Endothelial cell of umbilical vein (primary cell): Measurements from ENCODE around the gene TREML2. TPM values are rescaled to one million over a fixed set of nuclear protein-coding genes. Genes with fewer than 3 reads are reported as not detected.

ENCODE experiments used
- BruUV-seq: library from RNA; stranded (reverse); fragments of 400-500 nt; replicated peaks from 2 replicates; lab custom pipeline; 2021; lab: Mats Ljungman, UMichigan
- CTCF ChIA-PET: fragments of 300-600, 350-600 bp; sonication (Branson Sonifier 250); formaldehyde crosslinking; loops from one replicate; lab custom pipeline; 2021; ENCODE audit warnings: antibody characterized with exemption, inconsistent platforms; lab: Charles Lee
- POLR2A ChIA-PET: fragments of 300-600, 350-600 bp; sonication (Branson Sonifier 250); formaldehyde crosslinking; loops from one replicate; lab custom pipeline; 2021; ENCODE audit warnings: antibody characterized with exemption, inconsistent platforms; lab: Charles Lee
- DNase-seq: peaks from one replicate; pipeline ENCODE4 v3.0.0-alpha.2; 2011; ENCODE audit warnings: low read depth, low spot score
- FAIRE-seq: peaks from 2 replicates; lab custom pipeline; 2011; peaks lifted over from hg19 to GRCh38; lab: Jason Lieb, UNC
- H2AFZ ChIP-seq: 2 replicates; pipeline ENCODE4 v1.6.0; 2012; ENCODE audit warnings: low read depth, low read length, control low read depth, inconsistent platforms
- H3K27ac ChIP-seq: 2 replicates; pipeline ENCODE4 v1.5.1; 2011; ENCODE audit warnings: low read depth, mild to moderate bottlenecking, control low read depth, low read length, moderate library complexity; ENCODE audit not compliant: insufficient read depth
- H3K27me3 ChIP-seq, 2 experiments: 2 replicates each; pipeline versions ENCODE4 v1.6.0 to v1.6.1; 2011; ENCODE audit warnings: low read length in 2 of 2, mixed read lengths in 1 of 2; ENCODE audit not compliant: control insufficient read depth in 2 of 2, insufficient read depth in 2 of 2
- H3K36me3 ChIP-seq, 2 experiments: 2 replicates in 1 of 2; 3 replicates in 1 of 2; pipeline ENCODE4 v1.5.1; 2011; ENCODE audit warnings: low read length in 2 of 2, mild to moderate bottlenecking in 1 of 2, moderate library complexity in 1 of 2; ENCODE audit not compliant: control insufficient read depth in 2 of 2, insufficient read depth in 2 of 2; ENCODE audit errors: extremely low read depth in 1 of 2
- H3K4me1 ChIP-seq: 3 replicates; pipeline ENCODE4 v1.5.1; 2011; ENCODE audit warnings: mild to moderate bottlenecking, low read length; ENCODE audit not compliant: control insufficient read depth, insufficient read depth; ENCODE audit errors: extremely low read depth
- H3K4me2 ChIP-seq: 2 replicates; pipeline ENCODE4 v1.6.1; 2011; ENCODE audit warnings: low read length, control low read depth, mixed read lengths; ENCODE audit not compliant: insufficient read depth
- H3K4me3 ChIP-seq, 3 experiments: fragments of 200-600 bp in 1 of 3; sonication (generic), shearing (Covaris generic) in 1 of 3; replicated peaks in 1 of 3; 2 replicates each; pipeline ENCODE4 v1.5.1; 2011 to 2016; ENCODE audit warnings: control low read depth in 3 of 3, low read length in 3 of 3, mild to moderate bottlenecking in 2 of 3, inconsistent platforms in 1 of 3, low read depth in 1 of 3, moderate library complexity in 1 of 3; ENCODE audit not compliant: insufficient read depth in 1 of 3
- H3K79me2 ChIP-seq: 2 replicates; pipeline ENCODE4 v1.6.0; 2012; ENCODE audit warnings: low read length, inconsistent platforms; ENCODE audit not compliant: control insufficient read depth, insufficient read depth
- H3K9ac ChIP-seq: replicated peaks from 2 replicates; pipeline ENCODE3; 2011; ENCODE audit warnings: low read length, control low read depth; ENCODE audit not compliant: insufficient read depth; ENCODE audit errors: extremely low read depth
- H3K9me1 ChIP-seq: replicated peaks from 3 replicates; pipeline ENCODE4 v1.6.0; 2011; ENCODE audit warnings: mild to moderate bottlenecking, low read length; ENCODE audit not compliant: control insufficient read depth, insufficient read depth; ENCODE audit errors: extremely low read depth
- H3K9me3 ChIP-seq: replicated peaks from 2 replicates; pipeline ENCODE4 v1.5.1; 2012; ENCODE audit warnings: low read length, inconsistent platforms; ENCODE audit not compliant: control insufficient read depth, insufficient read depth
- H4K20me1 ChIP-seq: replicated peaks from 2 replicates; pipeline ENCODE3; 2011; ENCODE audit warnings: mild to moderate bottlenecking, low read length; ENCODE audit not compliant: control insufficient read depth, insufficient read depth; ENCODE audit errors: extremely low read depth
- EZH2 ChIP-seq: IDR thresholded peaks from 2 replicates; pipeline ENCODE4 v1.6.1; 2012; ENCODE audit warnings: borderline replicate concordance, low read depth, mild to moderate bottlenecking, moderate library complexity, low read length, inconsistent platforms; ENCODE audit not compliant: severe bottlenecking
- FOS ChIP-seq: IDR thresholded peaks from 2 replicates; pipeline ENCODE4 v1.6.1; 2011; ENCODE audit warnings: mild to moderate bottlenecking, low read length, moderate library complexity, borderline replicate concordance; ENCODE audit not compliant: insufficient read depth
- GATA2 ChIP-seq: IDR thresholded peaks from 2 replicates; pipeline ENCODE4 v1.7.0; 2011; ENCODE audit warnings: low read depth, mild to moderate bottlenecking, moderate library complexity, mixed read lengths, low read length; ENCODE audit not compliant: insufficient read length, insufficient read depth
- MYC ChIP-seq: IDR thresholded peaks from one replicate; pipeline ENCODE4 v1.6.1; 2011; ENCODE audit warnings: mild to moderate bottlenecking, low read depth, low read length
- POLR2A ChIP-seq: IDR thresholded peaks from 2 replicates; pipeline ENCODE4 v1.6.1; 2012; ENCODE audit warnings: low read depth, mild to moderate bottlenecking, control low read depth, low read length
- dilution Hi-C: fragments of 300-500 bp; cut with MboI; formaldehyde crosslinking; loops from one replicate; pipeline ENCODE4 v1.15.0; 2019; ENCODE audit warnings: low sequenced_read_pairs; ENCODE audit not compliant: extremely low pct_ligation_motif_present
- intact Hi-C: fragments of 100-400 bp; cut with micrococcal nuclease; formaldehyde crosslinking; loops from one replicate; pipeline ENCODE4 v1.10.0; 2022
- polyA plus RNA-seq, 4 experiments: library from polyadenylated mRNA; depleted of rRNA in 3 of 4; stranded (reverse) in 3 of 4; unstranded in 1 of 4; fragments of >200 nt; gene quantifications; 2 replicates each; pipeline versions ENCODE4 v1.2.1 to v1.2.3, GENCODE V29; 2011 to 2012; ENCODE audit warnings: missing spikeins in 1 of 4
- total RNA-seq: library from RNA; stranded (reverse); gene quantifications from 2 replicates; pipeline ENCODE4 v1.2.3, GENCODE V29; 2021
- TF ChIP-seq, protein P1 (sequence below): IDR thresholded peaks from 2 replicates; pipeline ENCODE4 v1.6.1; 2011; ENCODE audit not compliant: insufficient read depth, insufficient read length
- TF ChIP-seq, protein P2 (sequence below), 2 donors: IDR thresholded peaks; 1 replicate in 1 of 2; 2 replicates in 1 of 2; pipeline ENCODE4 v1.5.1; 2011; ENCODE audit warnings: low read length in 2 of 2, mild to moderate bottlenecking in 2 of 2, moderate library complexity in 2 of 2, control low read depth in 1 of 2, inconsistent platforms in 1 of 2, low read depth in 1 of 2; ENCODE audit not compliant: insufficient read depth in 1 of 2; ENCODE audit errors: extremely low read depth in 1 of 2

The TREML2 gene
- total and polyA plus RNA-seq, 2 donors (not counting 3 experiments of a cell fraction or from before 2014, with no cell fraction given): not detected

DNA sequence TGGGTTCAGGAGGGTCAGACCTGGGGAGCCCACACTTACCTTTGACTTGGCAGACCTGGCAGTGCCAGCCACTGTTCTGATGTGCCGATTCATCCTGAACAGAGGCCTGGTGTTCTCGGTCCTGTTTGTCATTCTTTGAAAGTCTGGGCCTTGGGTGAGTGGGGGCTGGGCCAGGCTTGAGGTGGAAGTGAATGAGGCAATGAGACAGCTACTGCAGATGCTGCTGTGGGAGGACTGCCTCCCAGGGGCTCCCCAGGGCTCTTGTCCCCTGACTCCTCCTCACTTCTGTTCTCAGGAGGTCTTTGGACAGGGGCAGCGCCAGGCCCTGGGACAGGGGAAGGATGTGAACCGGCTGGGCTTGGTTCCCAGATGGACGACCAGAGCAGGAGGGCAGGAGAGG lies 21.6 kb upstream of the TREML2 start:
- no TSS peak for BruUV-seq
- H2AFZ ChIP-seq: no peak overlapping the region
- DNase-seq: no peak
- H4K20me1 ChIP-seq: no peaks in the 10 kb centered on the region
- H3K9ac ChIP-seq: no peak overlapping the region
- no peaks in the 10 kb centered on the region for H3K79me2 ChIP-seq
- no peak overlapping the region for H3K27ac ChIP-seq
- no peak overlapping the region for H3K4me3 ChIP-seq
- H3K27me3 ChIP-seq: no peaks in the 10 kb centered on the region
- no peaks in the 10 kb centered on the region for H3K4me1 ChIP-seq
- no peak overlapping the region for H3K4me2 ChIP-seq
- no peaks in the 10 kb centered on the region for H3K9me3 ChIP-seq
- CTCF ChIA-PET: no interaction called here
- dilution Hi-C loops (no loop called here), intact Hi-C loops (no loop called here)
- TF ChIP-seq MYC (no peak), POLR2A (no peak), EZH2 (no peak), GATA2 (no peak), FOS (no peak)
- TF ChIP-seq, protein P1, sequence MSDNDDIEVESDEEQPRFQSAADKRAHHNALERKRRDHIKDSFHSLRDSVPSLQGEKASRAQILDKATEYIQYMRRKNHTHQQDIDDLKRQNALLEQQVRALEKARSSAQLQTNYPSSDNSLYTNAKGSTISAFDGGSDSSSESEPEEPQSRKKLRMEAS: no peak
- no peaks in the 10 kb centered on the region for H3K36me3 ChIP-seq
- no peaks in the 10 kb centered on the region for H3K9me1 ChIP-seq
- POLR2A ChIA-PET: no interaction called here
- no peak for FAIRE-seq

DNA sequence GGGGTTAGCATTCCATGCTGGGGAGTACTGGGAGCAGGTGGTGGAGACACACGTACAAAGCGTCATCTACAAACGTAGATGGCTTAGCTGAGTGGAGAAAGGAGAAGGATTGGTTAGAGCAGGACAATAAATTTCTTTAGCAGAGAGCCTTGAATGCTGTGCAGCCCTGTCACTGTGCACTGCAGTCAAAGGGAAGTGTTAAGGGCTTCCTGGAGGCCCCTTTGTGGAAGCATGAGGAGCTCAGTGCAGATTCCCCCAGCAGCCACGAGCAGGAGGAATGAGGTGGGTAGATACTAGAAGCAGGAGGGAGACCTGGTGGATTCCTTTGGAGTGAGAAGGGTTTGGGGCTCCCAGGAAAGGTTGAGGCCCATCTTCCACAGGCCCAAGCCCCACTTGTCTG lies 21.1 kb upstream of the TREML2 start:
- no peaks in the 10 kb centered on the region for H3K9me1 ChIP-seq
- H3K4me2 ChIP-seq: no peak overlapping the region
- TF ChIP-seq MYC (no peak), GATA2 (no peak), EZH2 (no peak)
- TF ChIP-seq, protein P2, sequence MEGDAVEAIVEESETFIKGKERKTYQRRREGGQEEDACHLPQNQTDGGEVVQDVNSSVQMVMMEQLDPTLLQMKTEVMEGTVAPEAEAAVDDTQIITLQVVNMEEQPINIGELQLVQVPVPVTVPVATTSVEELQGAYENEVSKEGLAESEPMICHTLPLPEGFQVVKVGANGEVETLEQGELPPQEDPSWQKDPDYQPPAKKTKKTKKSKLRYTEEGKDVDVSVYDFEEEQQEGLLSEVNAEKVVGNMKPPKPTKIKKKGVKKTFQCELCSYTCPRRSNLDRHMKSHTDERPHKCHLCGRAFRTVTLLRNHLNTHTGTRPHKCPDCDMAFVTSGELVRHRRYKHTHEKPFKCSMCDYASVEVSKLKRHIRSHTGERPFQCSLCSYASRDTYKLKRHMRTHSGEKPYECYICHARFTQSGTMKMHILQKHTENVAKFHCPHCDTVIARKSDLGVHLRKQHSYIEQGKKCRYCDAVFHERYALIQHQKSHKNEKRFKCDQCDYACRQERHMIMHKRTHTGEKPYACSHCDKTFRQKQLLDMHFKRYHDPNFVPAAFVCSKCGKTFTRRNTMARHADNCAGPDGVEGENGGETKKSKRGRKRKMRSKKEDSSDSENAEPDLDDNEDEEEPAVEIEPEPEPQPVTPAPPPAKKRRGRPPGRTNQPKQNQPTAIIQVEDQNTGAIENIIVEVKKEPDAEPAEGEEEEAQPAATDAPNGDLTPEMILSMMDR (IDR thresholded peaks at IDR 0.05; ENCODE audit: extremely low read depth in 1 of 2, insufficient read depth in 1 of 2, low read depth in 1 of 2, low read length in 2 of 2): no peak
- no peaks in the 10 kb centered on the region for H3K4me1 ChIP-seq
- no peaks in the 10 kb centered on the region for H3K27me3 ChIP-seq
- no peaks in the 10 kb centered on the region for H4K20me1 ChIP-seq
- no TSS peak for BruUV-seq
- H3K27ac ChIP-seq: no peak overlapping the region
- intact Hi-C loops (no loop called here), dilution Hi-C loops (no loop called here)
- H3K79me2 ChIP-seq: no peaks in the 10 kb centered on the region
- CTCF ChIA-PET: no interaction called here
- no peak overlapping the region for H2AFZ ChIP-seq
- POLR2A ChIA-PET: no interaction called here
- DNase-seq: no peak
- H3K9ac ChIP-seq: no peak overlapping the region
- no peak for FAIRE-seq
- no peak overlapping the region for H3K4me3 ChIP-seq
- no peaks in the 10 kb centered on the region for H3K36me3 ChIP-seq
- H3K9me3 ChIP-seq: no peaks in the 10 kb centered on the region
